CD4-positive, alpha-beta T cell (primary cell): ENCODE results near the gene SRRM5. TPM values are rescaled to one million over a fixed set of nuclear protein-coding genes. Genes with fewer than 3 reads are reported as not detected.

ENCODE experiments used
- ATAC-seq: fragments of 200-7000 bp; cut with Tn5 transposase; one replicate; pipeline ENCODE4 v1.10.0; 2022; ENCODE audit warnings: mild to moderate bottlenecking; ENCODE audit not compliant: poor library complexity
- CTCF ChIA-PET: fragments of 350-600 bp; sonication (Branson Sonifier 250); formaldehyde crosslinking; loops from one replicate; lab custom pipeline; 2021; ENCODE audit warnings: antibody characterized with exemption, inconsistent platforms; lab: Charles Lee
- POLR2A ChIA-PET: fragments of 350-600 bp; sonication (Branson Sonifier 250); formaldehyde crosslinking; loops from one replicate; lab custom pipeline; 2021; ENCODE audit warnings: antibody characterized with exemption, inconsistent platforms; lab: Charles Lee
- DNase-seq, 14 experiments: peaks; one replicate each; pipeline ENCODE4 v3.0.0-alpha.2; 2013 to 2020; ENCODE audit warnings: mixed read lengths in 2 of 14
- H3K27ac ChIP-seq, 2 donors: one replicate each; pipeline versions ENCODE4 v1.5.1 to v1.7.0; 2013; ENCODE audit warnings: low read length in 2 of 2, low read depth in 1 of 2, mild to moderate bottlenecking in 1 of 2
- H3K27me3 ChIP-seq, 2 experiments: 1 replicate in 1 of 2; 2 replicates in 1 of 2; pipeline versions ENCODE4 v1.6.1 to v1.7.0; 2013; ENCODE audit warnings: low read length in 2 of 2, control low read depth in 1 of 2, mild to moderate bottlenecking in 1 of 2, moderate library complexity in 1 of 2; ENCODE audit not compliant: insufficient read depth in 2 of 2, control insufficient read depth in 1 of 2
- H3K36me3 ChIP-seq: one replicate; pipeline ENCODE4 v1.6.1; 2013; ENCODE audit warnings: low read length, control low read depth; ENCODE audit not compliant: insufficient read depth
- H3K4me1 ChIP-seq: one replicate; pipeline ENCODE4 v1.6.1; 2013; ENCODE audit warnings: low read length, control low read depth; ENCODE audit not compliant: insufficient read depth
- H3K4me3 ChIP-seq: one replicate; pipeline ENCODE4 v1.5.1; 2013; ENCODE audit warnings: mild to moderate bottlenecking, low read length, moderate library complexity
- H3K9me3 ChIP-seq, 2 experiments: 1 replicate in 1 of 2; 2 replicates in 1 of 2; pipeline versions ENCODE4 v1.6.1 to v1.7.0; 2013; ENCODE audit warnings: low read length in 2 of 2, mild to moderate bottlenecking in 2 of 2, control low read depth in 1 of 2, moderate library complexity in 1 of 2; ENCODE audit not compliant: control insufficient read depth in 1 of 2, insufficient read depth in 1 of 2
- H3K27ac Mint-ChIP-seq: one replicate; pipeline ENCODE4 v1.8.0; 2020; ENCODE audit warnings: mixed read lengths
- H3K27me3 Mint-ChIP-seq: one replicate; pipeline ENCODE4 v1.8.0; 2021; ENCODE audit warnings: mixed read lengths
- H3K36me3 Mint-ChIP-seq: one replicate; pipeline ENCODE4 v1.8.0; 2021; ENCODE audit warnings: low read depth, mixed read lengths
- H3K4me1 Mint-ChIP-seq: one replicate; pipeline ENCODE4 v1.8.0; 2021; ENCODE audit warnings: low read depth, mixed read lengths
- H3K4me3 Mint-ChIP-seq: one replicate; pipeline ENCODE4 v1.8.0; 2020; ENCODE audit warnings: mild to moderate bottlenecking, mixed read lengths
- H3K9me3 Mint-ChIP-seq: one replicate; pipeline ENCODE4 v1.8.0; 2020; ENCODE audit warnings: mixed read lengths
- CTCF ChIP-seq: fragments of 200-600 bp; IDR thresholded peaks from one replicate; pipeline ENCODE4 v1.8.0; 2022; ENCODE audit warnings: antibody characterized with exemption, mild to moderate bottlenecking
- intact Hi-C, 2 experiments: fragments of 100-400 bp; cut with DNase I in 1 of 2; cut with micrococcal nuclease in 1 of 2; formaldehyde crosslinking; loops; one replicate each; pipeline versions ENCODE4 v1.15.1 to v1.9.0; 2023 to 2025; cut with DNase I, micrococcal nuclease
- total RNA-seq, 174 experiments: library from RNA in 2 of 174; stranded (reverse) in 2 of 174; gene quantifications; one replicate each; pipeline ENCODE4 v1.2.3 and lab custom pipeline; 2021 to 2026

The SRRM5 gene
- total RNA-seq, 2 experiments from 2014 or later: 0.25 to 0.56 TPM

GRCh38 chr19:43640424-43640757 is 28.5 kb downstream of the SRRM5 start:
- Histone ChIP-seq H3K4me1 (peaks cover 18% of the 10 kb centered on the region), H3K27ac (no peak overlapping the region), H3K9me3 (peaks cover 0 to 4% of the 10 kb centered on the region in 2 experiments), H3K27me3 (peaks cover 6 to 20% of the 10 kb centered on the region in 2 experiments), H3K4me3 (peak overlapping the region; percentile 57), H3K36me3 (no peaks in the 10 kb centered on the region)
- peaks cover 13% of the 10 kb centered on the region for H3K4me1 Mint-ChIP-seq
- TF ChIP-seq CTCF: no peak
- intact Hi-C loops: no loop called here
- ChIA-PET CTCF (interaction anchor here (0.8 kb wide), 1 partner anchor 46 kb away, joined by 4 read pairs; no protein-coding TSS in a partner anchor), POLR2A (interaction anchor here (0.5 to 1.4 kb wide), 3 partner anchors 28 to 175 kb away, joined by 3 to 4 read pairs (median 4); no protein-coding TSS in a partner anchor)
- H3K36me3 Mint-ChIP-seq: no peaks in the 10 kb centered on the region
- H3K27ac Mint-ChIP-seq: no peak overlapping the region
- peak overlapping the region; percentile 84 for H3K4me3 Mint-ChIP-seq
- peaks cover 33% of the 10 kb centered on the region for H3K27me3 Mint-ChIP-seq
- DNase-seq: no peak
- ATAC-seq: no peak
- H3K9me3 Mint-ChIP-seq: no peaks in the 10 kb centered on the region

GRCh38 chr19:43641333-43641732 is 29.4 kb downstream of the SRRM5 start:
- H3K9me3 ChIP-seq: peaks cover 0 to 4% of the 10 kb centered on the region in 2 experiments
- TF ChIP-seq CTCF: no peak
- no peak overlapping the region for H3K4me3 ChIP-seq
- Mint-ChIP-seq H3K4me1 (peaks cover 13% of the 10 kb centered on the region), H3K36me3 (no peaks in the 10 kb centered on the region), H3K27me3 (peaks cover 29% of the 10 kb centered on the region), H3K4me3 (peak overlapping the region; percentile 80), H3K27ac (no peak overlapping the region), H3K9me3 (no peaks in the 10 kb centered on the region)
- no peak overlapping the region for H3K27ac ChIP-seq
- H3K4me1 ChIP-seq: peaks cover 18% of the 10 kb centered on the region
- DNase-seq: no peak
- no peaks in the 10 kb centered on the region for H3K36me3 ChIP-seq
- POLR2A ChIA-PET: no interaction called here
- no peak for ATAC-seq
- intact Hi-C loops: no loop called here
- CTCF ChIA-PET: interaction anchor here (0.8 to 1.4 kb wide), 2 partner anchors 10 to 46 kb away, joined by 3 to 4 read pairs; no protein-coding TSS in a partner anchor
- peaks cover 6 to 15% of the 10 kb centered on the region in 2 experiments for H3K27me3 ChIP-seq

- Mint-ChIP-seq H3K4me3 (no peak overlapping the region), H3K4me1 (peaks cover 13% of the 10 kb centered on the region), H3K9me3 (no peaks in the 10 kb centered on the region), H3K27ac (no peak overlapping the region), H3K27me3 (peaks cover 20% of the 10 kb centered on the region), H3K36me3 (peaks cover 7% of the 10 kb centered on the region)
- no peak overlapping the region for H3K4me3 ChIP-seq
- ChIA-PET POLR2A (no interaction called here), CTCF (interaction anchor here (1.4 kb wide), 1 partner anchor 9 kb away, joined by 3 read pairs; no protein-coding TSS in a partner anchor)
- no peak for ATAC-seq
- no peak for DNase-seq
- intact Hi-C loops: no loop called here
- H3K27me3 ChIP-seq: peaks cover 6 to 7% of the 10 kb centered on the region in 2 experiments
- H3K36me3 ChIP-seq: no peaks in the 10 kb centered on the region
- peaks cover 18% of the 10 kb centered on the region for H3K4me1 ChIP-seq
- no peak for TF ChIP-seq CTCF
- no peak overlapping the region for H3K27ac ChIP-seq
- peaks cover 0 to 4% of the 10 kb centered on the region in 2 experiments for H3K9me3 ChIP-seq
Observed at GRCh38 chr19:43642531-43642930, 30.6 kb downstream of the SRRM5 start.
